ENCODE results near the gene BFAR. TPM values are rescaled to one million over a fixed set of nuclear protein-coding genes. Genes with fewer than 3 reads are reported as not detected.
"Not testable (repeated sequence)": the region's sequence is repeated elsewhere in the genome, so short reads cannot be mapped to it uniquely, and the experiment has no call there.

The BFAR gene
- total and polyA plus RNA-seq, 2 experiments from 2014 or later = 44.6 to 98.9 TPM

- no peaks in the 10 kb centered on the region for H3K4me1 ChIP-seq (ENCODE audit: insufficient read depth)
- no peak overlapping the region for H3K27ac ChIP-seq
- no peaks in the 10 kb centered on the region for H3K36me3 ChIP-seq (replicated peaks; ENCODE audit: insufficient read depth, low read depth)
- H3K79me2 ChIP-seq = no peaks in the 10 kb centered on the region
- H4K20me1 ChIP-seq (ENCODE audit: insufficient read depth, poor library complexity, severe bottlenecking) = no peaks in the 10 kb centered on the region
- no peak for TF ChIP-seq CTCF (IDR thresholded peaks at IDR 0.05; ENCODE audit: poor library complexity)
- no peak for TF ChIP-seq EZH2phosphoT487 (IDR thresholded peaks at IDR 0.05; ENCODE audit: low read depth, severe bottlenecking, unreplicated experiment)
- no peaks in the 10 kb centered on the region for H3K9me3 ChIP-seq (ENCODE audit: low read depth)
- H3K27me3 ChIP-seq = no peaks in the 10 kb centered on the region
- 76% methylated on average over 11 of the region's 11 CpGs for WGBS (ENCODE audit: low lambda C conversion rate, missing lambda C conversion rate)
- H2AFZ ChIP-seq = no peak overlapping the region
- no peak overlapping the region for H3K4me3 ChIP-seq
- H3K9me2 ChIP-seq (replicated peaks; ENCODE audit: insufficient read depth) = no peaks in the 10 kb centered on the region
- DNase-seq (ENCODE audit: low spot score) = no peak
- H3K4me2 ChIP-seq = no peak overlapping the region
Measured at GRCh38 chr16:14678748-14679497, 46.2 kb downstream of the BFAR start.

GRCh38 chr16:14680396-14680795 is 47.6 kb downstream of the BFAR start:
- not testable (repeated sequence) for DNase-seq (ENCODE audit: low spot score); H3K9me2 ChIP-seq (replicated peaks; ENCODE audit: insufficient read depth); H3K27me3 ChIP-seq; H4K20me1 ChIP-seq (ENCODE audit: insufficient read depth, poor library complexity, severe bottlenecking); H3K4me3 ChIP-seq; H3K79me2 ChIP-seq; H3K4me2 ChIP-seq; H2AFZ ChIP-seq; H3K9me3 ChIP-seq (ENCODE audit: low read depth); H3K4me1 ChIP-seq (ENCODE audit: insufficient read depth); H3K36me3 ChIP-seq (replicated peaks; ENCODE audit: insufficient read depth, low read depth); H3K27ac ChIP-seq
- WGBS (ENCODE audit: low lambda C conversion rate, missing lambda C conversion rate) = 95% methylated on average over 7 of the region's 7 CpGs

- Histone ChIP-seq H3K79me2 (no peaks in the 10 kb centered on the region), H3K4me1 (ENCODE audit: insufficient read depth) (no peaks in the 10 kb centered on the region), H3K4me3 (no peak overlapping the region), H3K36me3 (replicated peaks; ENCODE audit: insufficient read depth, low read depth) (no peaks in the 10 kb centered on the region), H3K9me2 (replicated peaks; ENCODE audit: insufficient read depth) (no peaks in the 10 kb centered on the region), H3K27ac (no peak overlapping the region), H3K27me3 (no peaks in the 10 kb centered on the region), H3K4me2 (no peak overlapping the region), H4K20me1 (ENCODE audit: insufficient read depth, poor library complexity, severe bottlenecking) (no peaks in the 10 kb centered on the region), H2AFZ (no peak overlapping the region), H3K9me3 (ENCODE audit: low read depth) (no peaks in the 10 kb centered on the region)
- TF ChIP-seq EZH2 (IDR thresholded peaks at IDR 0.05; ENCODE audit: borderline replicate concordance) = no peak
- TF ChIP-seq CTCF (IDR thresholded peaks at IDR 0.05; ENCODE audit: poor library complexity) = no peak
- TF ChIP-seq EZH2phosphoT487 (IDR thresholded peaks at IDR 0.05; ENCODE audit: low read depth, severe bottlenecking, unreplicated experiment) = no peak
- 96% methylated on average over 4 of the region's 4 CpGs for WGBS (ENCODE audit: low lambda C conversion rate, missing lambda C conversion rate)
- no peak for DNase-seq (ENCODE audit: low spot score)
Measured at GRCh38 chr16:14681115-14681514, 48.4 kb downstream of the BFAR start.

- H3K4me3 ChIP-seq = no peak overlapping the region
- no peak for TF ChIP-seq EZH2phosphoT487 (IDR thresholded peaks at IDR 0.05; ENCODE audit: low read depth, severe bottlenecking, unreplicated experiment)
- TF ChIP-seq CTCF (IDR thresholded peaks at IDR 0.05; ENCODE audit: poor library complexity) = no peak
- TF ChIP-seq EZH2 (IDR thresholded peaks at IDR 0.05; ENCODE audit: borderline replicate concordance) = no peak
- H3K36me3 ChIP-seq (replicated peaks; ENCODE audit: insufficient read depth, low read depth) = no peaks in the 10 kb centered on the region
- H2AFZ ChIP-seq = no peak overlapping the region
- H3K4me2 ChIP-seq = no peak overlapping the region
- no peak for DNase-seq (ENCODE audit: low spot score)
- no peaks in the 10 kb centered on the region for H3K9me2 ChIP-seq (replicated peaks; ENCODE audit: insufficient read depth)
- WGBS (ENCODE audit: low lambda C conversion rate, missing lambda C conversion rate) = 92% methylated on average over 8 of the region's 8 CpGs
- no peaks in the 10 kb centered on the region for H4K20me1 ChIP-seq (ENCODE audit: insufficient read depth, poor library complexity, severe bottlenecking)
- no peaks in the 10 kb centered on the region for H3K27me3 ChIP-seq
- H3K4me1 ChIP-seq (ENCODE audit: insufficient read depth) = no peaks in the 10 kb centered on the region
- no peak overlapping the region for H3K27ac ChIP-seq
- no peaks in the 10 kb centered on the region for H3K79me2 ChIP-seq
- H3K9me3 ChIP-seq (ENCODE audit: low read depth) = no peaks in the 10 kb centered on the region
Measured at GRCh38 chr16:14682121-14682520, 49.4 kb downstream of the BFAR start.

GRCh38 chr16:14685870-14686793 is 53.4 kb downstream of the BFAR start:
- H3K4me1 ChIP-seq (ENCODE audit: insufficient read depth); H3K4me2 ChIP-seq; H3K9me3 ChIP-seq (ENCODE audit: low read depth); H3K9me2 ChIP-seq (replicated peaks; ENCODE audit: insufficient read depth); H3K27me3 ChIP-seq; H3K36me3 ChIP-seq (replicated peaks; ENCODE audit: insufficient read depth, low read depth); H2AFZ ChIP-seq; DNase-seq (ENCODE audit: low spot score); H3K4me3 ChIP-seq; H3K79me2 ChIP-seq; H3K27ac ChIP-seq; H4K20me1 ChIP-seq (ENCODE audit: insufficient read depth, poor library complexity, severe bottlenecking): not testable (repeated sequence)
- 85% methylated on average over 15 of the region's 15 CpGs for WGBS (ENCODE audit: low lambda C conversion rate, missing lambda C conversion rate)
